GM19240 (cell line): ENCODE data around the gene PODXL.

Experiments
- DNase-seq: peaks from one replicate; pipeline ENCODE4 v3.0.0; 2011; ENCODE audit warnings: low spot score; ENCODE audit not compliant: insufficient read length

Gene PODXL

DNA sequence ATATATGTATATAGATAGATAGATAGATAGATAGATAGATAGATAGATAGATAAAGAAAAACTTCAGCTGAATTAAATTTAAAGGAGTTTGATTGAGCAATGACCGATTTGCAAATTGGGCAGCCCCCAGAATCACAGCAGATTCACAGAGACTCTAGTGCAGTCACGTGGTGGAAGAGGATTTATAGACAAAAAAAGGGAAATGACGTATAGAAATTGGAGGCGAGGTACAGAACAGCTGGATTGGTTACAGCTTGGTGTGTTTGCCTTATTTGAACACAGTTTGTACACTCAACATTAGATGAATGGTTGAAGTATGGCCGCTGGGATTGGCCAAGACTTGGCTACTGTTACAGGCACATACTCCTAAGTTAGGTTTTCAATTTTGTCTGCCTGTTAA lies 8.2 kb upstream of the PODXL start:
- no peak for DNase-seq

- no peak for DNase-seq
Measured at GRCh38 chr7:131563918-131564317, 7.5 kb upstream of the PODXL start.

DNA sequence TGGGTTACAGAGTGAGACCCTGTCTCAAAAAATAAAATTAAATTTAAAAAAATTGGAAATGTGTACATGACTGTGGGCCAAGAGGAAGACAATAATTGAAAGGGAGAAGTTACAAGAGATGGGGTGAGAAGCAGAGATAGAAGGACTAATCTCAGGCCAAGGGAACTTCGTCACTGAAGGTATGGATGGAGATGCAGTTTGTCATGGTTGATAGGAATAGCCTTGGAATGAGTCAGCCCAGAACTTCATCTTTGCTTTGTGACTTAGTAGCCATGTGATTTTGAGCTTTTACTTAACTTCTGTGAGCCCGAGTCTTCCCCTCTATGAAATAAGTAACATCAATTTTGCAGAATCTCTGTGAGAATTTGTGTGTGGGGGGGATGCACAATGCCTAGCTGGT lies 6.5 kb upstream of the PODXL start:
- no peak for DNase-seq

DNA sequence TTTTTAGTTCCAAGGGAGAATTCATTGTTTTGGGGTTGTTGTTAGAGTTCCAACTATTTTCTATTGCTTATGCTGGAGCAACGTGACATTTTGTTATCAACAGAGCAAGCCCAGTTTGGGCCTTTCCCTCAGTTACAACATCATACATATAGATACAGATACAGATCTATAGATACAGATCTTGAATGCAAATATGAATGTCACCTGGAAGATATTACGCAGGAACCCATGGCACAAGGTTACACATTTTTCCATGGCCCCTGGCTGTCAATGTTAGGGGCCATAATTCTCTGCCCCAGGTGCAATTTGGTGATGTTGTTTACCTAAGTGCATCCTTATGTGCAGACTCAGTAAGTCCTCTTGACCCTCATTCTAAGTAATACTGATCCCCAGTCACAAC lies 3.6 kb upstream of the PODXL start:
- no peak for DNase-seq

DNA sequence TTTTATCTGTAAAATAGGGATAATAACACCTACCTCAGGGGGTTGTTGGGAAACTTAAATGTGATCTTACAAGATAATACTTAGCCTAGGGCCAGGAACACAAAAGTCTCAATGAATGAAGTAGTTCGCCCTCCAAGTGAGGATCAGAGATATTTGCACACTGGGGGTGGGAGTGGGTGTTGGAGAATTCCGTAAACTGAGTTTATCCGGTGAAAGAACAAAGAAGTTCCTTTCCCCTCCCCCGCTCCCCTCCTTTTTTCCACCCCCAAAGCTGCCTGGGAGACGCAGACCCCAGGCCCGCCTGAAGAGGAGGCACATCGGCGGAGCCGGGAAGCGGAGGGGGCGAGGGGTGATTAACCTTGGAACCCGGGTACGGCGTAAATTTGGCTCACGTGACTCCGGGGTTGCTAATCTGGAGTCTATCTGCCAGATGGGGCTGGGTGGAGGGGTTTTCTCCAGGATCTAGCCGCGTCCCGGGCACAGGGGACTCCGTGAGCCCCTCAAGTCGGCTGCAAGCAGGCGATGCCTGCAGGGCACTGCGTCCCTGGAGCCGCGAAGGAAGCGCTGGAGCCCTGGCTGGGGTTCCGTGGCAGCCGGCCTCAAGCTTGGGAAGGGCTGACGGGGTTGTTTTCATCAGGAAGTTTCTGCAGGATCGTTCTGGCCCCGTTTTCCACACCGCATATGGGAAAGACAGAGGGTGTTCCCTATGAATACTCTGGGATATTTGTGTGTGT lies 1.4 kb upstream of the PODXL start:
- no peak for DNase-seq

DNA sequence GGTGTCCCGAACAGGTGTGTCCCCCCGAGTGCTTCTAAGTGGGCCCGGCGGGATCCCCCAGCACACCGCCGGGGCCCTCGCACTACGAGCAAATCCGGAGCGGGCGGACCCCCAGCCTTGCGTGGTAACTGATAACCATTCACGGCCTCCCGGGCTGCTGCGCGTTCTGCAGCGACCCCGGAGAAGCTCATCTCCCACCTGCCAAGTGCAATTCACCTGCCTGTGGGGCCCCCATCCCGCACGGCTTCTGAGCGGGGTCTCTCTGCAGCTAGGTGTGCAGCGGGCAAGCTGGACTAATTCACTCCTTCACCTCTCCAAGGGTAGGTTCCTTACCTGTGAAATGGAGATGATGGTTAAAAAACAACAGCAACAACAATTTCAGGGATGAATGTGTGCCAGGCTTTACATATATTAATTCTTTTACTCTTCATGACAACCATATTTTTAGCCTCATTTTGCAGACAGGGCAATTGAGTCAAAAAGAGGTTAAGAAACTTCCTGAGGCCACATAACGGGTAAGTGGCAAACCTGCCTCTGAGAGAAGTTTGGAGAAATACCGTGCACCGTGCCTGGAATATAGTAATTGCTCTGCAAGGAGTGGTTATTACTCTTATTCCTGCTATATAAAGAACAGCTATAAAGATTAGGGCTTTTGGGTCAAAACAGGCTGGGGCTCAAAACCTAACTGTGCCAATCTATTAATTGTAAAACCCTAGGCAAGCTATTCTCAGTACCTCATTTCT lies 652 bp upstream of the PODXL start:
- DNase-seq = no peak

GRCh38 chr7:131555552-131556052 lies 826 bp downstream of the PODXL start:
- no peak for DNase-seq

DNA sequence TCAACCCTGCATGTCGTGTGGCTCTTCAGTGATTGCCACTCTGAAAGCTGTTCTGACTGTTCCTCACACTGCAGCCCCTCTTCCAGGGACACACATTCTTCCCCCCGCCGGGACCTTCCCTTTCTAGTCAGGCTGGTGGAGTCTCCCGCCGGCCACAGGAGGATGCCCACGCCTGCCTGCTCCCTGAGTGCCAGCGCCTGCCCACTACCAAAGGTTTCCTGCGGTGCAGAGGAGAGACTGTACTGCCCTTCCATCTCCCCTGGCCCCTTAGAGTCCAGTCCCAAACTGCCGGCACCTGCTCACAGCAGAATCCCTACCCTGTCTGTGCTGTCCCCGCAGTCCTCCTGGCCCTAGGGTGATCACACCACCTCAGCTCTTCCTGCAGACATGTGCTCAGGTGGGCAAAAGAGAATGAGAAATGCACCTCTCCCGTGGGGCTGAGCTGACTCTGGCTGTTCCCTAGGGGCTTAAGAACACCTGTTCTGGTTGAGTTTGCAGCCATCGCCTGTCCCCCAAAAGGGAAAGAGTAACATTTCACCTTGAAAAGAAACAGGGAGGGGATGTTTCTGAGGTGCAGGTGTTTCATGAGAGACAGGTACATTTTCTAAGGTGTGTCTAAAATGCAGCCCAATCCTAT lies 1.4 kb downstream of the PODXL start:
- no peak for DNase-seq

DNA sequence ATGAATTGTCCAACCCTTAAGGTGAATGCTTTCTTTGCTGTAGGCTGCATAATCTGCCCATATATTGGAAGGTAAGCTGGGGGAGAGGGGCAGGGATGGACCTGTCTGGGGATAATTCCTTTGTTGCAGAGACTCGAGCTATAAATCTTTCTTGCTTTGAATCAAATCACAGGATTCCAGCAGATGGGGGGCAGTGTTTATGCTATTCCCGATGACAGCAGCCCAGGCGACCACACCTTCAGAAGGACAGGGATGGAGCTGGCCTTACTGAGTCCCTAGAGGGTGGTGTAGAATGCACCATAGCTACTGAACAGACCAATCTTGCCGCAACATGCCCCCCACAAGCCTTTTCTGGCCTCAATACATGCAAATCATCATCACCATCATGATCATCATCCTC lies 2.5 kb downstream of the PODXL start:
- no peak for DNase-seq

DNA sequence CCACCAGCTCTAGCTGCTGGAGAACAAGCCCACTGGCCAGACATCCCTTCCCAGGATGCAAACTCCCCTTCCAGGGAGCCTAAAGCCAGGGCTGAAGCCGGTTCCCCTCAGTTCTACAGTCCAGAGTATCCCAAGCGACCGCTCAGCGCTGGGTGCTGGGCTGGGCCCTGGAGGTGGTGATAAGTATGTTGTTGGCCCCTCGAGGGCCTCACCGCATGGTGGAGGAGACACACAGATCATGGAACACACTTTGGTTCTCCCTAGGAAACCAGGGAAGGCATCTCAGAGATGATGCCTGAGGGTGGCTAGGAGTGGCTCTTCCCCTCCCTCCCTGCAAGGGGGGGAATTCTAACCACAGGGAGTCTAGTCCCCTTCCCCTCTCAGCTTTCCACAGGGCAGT lies 4.4 kb downstream of the PODXL start:
- no peak for DNase-seq

GRCh38 chr7:131550846-131551245 lies 5.6 kb downstream of the PODXL start:
- no peak for DNase-seq

GRCh38 chr7:131548371-131548770 lies 8.1 kb downstream of the PODXL start:
- no peak for DNase-seq

DNA sequence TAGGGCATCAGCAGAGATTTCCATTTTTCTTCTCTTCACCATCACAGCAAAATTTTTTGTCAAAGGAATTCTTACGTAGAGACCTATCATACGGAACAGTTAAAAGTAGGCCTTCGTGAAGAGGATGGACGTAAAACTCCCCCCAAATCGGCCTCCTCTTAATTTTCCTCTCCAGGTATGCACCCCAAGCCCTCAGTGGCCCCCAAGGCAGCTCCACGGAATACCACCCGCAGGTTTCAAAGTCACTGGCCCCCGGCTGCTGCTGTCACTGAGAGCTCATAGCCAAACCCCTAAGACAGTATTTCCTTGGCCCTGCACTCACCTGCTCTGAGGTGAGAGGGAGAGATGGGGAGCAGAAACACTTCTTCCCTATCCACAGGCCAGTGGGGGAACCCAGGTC lies 8.8 kb downstream of the PODXL start:
- DNase-seq = no peak

DNA sequence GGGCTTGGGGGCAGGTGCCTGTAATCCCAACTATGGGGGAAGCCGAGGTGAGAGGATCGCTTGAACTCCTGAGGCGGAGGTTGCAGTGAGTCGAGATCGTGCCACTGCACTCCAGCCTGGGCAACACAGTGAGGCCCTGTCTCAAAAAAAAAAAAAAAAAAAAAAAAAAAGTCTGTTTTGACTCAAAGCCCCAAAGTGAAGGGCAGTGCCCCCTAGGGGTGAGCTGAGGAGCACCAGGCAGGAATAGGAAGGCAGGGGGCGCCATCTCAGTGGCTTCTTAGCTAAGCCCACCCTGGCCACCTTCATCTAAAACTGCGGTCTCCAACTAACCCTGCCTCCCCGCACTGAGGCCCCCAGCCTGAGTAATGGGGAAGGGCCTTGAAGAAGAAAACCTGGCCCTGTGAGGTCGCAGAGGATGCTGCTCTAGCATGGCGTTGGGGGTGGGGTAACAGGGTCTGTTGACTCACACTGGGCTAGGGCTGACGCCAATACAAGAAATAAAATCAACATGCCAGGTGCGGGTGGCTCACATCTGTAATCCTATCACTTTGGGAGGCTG lies 9.8 kb downstream of the PODXL start:
- DNase-seq = no peak

- no peak for DNase-seq
Measured at GRCh38 chr7:131546126-131546525, 10.3 kb downstream of the PODXL start.

DNA sequence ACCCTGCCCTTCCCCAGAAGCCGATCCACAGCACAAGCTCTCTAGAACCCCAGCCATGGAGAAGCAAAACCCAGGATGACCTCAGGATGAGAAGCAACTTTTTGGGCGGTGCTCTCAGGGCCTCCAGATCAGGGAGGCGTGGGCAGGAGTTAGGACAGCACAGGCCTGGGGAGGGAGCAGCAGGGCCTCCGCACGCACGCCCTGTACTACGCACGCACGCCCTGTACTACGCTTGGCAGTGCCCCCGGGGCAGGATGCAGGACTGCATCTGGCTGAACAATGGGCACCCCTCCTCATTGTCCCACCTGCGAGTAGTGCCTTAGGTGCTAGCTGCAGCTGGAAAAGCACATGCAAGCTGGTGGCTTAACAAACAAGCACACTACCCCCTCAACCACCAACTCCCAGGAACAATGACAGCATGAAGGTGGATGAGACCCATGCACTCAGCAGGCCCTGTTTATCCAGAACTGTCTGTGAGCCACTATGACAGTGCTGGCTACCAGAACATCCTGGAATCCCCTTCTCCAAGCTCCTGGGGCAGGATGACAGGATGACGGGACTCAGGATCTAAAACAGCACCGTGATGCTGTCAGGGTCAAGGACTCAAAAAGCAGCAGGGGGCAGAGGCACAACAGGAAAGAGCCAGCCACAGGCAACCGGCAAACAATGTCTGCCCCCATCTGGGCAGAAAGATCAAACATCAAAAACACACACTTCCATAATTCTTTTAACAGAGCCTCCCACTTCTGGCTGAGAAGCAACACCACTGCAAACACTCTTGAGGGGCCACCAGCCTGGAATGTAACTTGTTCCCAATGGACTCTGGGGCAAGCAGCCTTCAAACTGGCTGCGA lies 11.8 kb downstream of the PODXL start:
- no peak for DNase-seq

DNA sequence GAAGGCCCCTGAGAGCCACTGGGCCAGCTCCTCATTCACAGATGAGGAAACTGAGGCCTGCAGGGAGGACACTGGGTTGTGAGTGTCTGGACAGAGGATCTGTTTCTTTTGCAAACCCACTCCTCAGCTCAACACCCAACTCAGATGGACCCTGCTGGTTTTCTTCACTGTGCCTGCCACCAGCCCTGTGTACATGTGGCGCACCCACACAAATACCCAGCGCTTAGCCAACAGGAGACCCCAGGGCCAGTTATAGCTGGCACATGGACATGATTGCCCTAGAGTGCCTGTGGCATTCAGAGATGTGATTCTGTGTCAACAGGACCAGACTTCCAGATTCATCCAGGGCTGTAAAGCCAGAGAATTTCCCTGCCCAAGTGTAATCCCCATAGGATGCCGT lies 12.4 kb downstream of the PODXL start:
- no peak for DNase-seq

DNA sequence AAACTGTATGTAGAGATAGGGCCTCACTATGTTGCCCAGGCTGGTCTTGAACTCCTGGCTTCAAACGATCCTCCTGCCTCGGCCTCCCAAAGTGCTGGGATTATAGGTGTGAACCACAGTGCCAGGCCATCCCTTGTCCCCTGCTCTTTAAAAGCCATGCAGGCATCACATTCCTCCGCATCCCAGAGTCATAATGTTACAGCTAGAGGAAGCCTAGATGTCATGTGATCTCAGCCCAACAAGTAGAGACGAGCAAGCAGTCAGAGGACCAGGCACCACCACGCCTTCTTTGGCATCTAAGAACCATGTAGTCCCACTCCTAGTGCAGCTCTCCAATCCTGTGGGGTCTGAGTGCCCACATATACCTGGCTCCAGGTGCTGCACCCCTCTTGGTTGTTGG lies 13.1 kb downstream of the PODXL start:
- DNase-seq = no peak

DNA sequence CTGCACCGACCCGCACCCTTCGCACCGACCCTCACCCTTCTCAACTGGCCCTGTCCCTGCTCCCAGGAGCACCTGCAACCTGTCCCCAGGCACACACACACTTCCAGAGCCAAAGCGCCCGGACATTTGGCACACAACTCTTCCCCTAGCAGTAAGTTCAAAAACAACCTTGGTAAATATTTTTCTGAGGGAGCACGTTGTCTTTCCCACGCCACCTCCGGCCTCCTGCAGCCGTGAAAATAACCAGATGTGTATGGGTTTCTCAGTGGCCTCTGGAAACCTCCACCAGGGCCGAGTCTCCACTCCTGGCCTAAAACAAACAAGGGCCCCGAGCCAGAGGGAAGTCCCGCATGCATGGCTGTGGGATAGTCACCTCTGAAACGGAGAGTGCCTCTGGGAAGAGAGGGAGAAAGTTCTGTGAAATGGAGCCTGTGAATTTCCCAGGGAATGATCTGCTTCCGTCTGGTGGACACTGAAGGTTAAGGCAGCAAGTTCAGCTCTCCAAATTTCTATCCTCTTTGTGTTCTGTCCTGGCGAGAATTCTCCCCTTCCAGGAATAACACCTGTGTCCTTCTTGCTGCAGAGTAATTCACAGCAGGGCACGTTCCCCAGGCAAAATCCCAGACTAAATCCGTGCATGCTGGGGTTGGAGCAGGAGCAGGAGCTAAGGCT lies 15.8 kb downstream of the PODXL start:
- DNase-seq = no peak

DNA sequence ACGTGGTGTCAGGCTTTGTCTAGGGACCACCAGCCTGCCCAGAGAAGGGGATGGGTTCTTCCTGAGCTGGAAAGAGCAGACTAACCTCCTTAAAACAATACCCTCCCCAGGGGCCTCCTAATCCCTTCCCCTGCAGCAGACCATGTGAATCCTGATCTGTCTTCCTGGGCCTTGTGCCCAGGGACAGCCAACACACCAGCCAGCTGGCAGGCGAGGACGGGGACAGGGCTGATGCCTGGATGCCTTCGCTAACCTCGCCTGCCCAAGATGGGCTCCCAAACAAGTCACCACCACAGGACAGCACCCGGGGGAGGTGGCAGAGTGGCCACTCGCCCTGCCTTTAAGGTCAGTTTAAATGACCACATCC lies 17.6 kb downstream of the PODXL start:
- DNase-seq = no peak
